Activated CD4-positive, alpha-beta T cell treated with anti-CD3 and anti-CD28 coated beads, Interleukin-10, Interleukin-2, amounts not matched to agents 100 ng/mL and 50 ng/mL, durations not matched to agents 16 hours and 8 hours (primary cell): Measurements from ENCODE around the gene SRCAP.
A peak's percentile ranks its signal among the peaks of the same experiment; 100 is the strongest.

Experiments used
- DNase-seq: peaks from one replicate; pipeline ENCODE4 v3.0.0-alpha.2; 2020

Gene SRCAP

DNA sequence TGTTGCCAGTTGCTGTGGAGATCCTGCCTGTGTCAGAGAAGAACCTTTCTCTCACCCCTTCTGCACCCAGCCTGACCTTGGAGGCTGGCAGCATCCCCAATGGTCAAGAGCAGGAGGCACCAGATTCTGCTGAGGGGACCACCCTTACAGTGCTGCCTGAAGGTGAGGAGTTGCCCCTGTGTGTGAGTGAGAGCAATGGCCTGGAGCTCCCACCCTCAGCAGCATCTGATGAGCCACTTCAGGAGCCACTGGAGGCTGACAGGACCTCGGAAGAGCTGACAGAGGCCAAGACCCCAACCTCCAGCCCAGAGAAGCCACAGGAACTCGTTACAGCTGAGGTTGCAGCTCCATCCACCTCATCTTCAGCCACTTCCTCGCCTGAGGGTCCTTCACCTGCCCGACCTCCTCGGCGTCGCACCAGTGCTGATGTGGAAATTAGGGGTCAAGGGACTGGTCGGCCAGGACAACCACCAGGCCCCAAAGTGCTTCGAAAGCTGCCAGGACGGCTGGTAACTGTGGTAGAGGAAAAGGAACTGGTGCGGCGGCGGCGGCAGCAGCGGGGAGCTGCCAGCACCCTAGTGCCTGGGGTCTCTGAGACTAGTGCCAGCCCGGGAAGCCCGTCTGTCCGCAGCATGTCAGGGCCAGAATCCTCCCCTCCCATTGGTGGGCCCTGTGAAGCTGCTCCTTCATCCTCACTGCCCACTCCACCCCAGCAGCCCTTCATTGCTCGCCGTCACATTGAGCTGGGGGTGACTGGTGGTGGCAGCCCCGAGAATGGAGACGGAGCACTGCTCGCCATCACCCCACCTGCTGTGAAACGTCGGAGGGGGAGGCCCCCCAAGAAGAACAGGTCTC is 39.0 kb downstream of the SRCAP start:
- DNase-seq = no peak

GRCh38 chr16:30738984-30739951 is 40.3 kb downstream of the SRCAP start:
- DNase-seq = no peak

- peak; percentile 21 for DNase-seq
Measured at GRCh38 chr16:30740364-30741251, 41.6 kb downstream of the SRCAP start.

GRCh38 chr16:30741461-30741914 is 42.5 kb downstream of the SRCAP start:
- DNase-seq = no peak

DNA sequence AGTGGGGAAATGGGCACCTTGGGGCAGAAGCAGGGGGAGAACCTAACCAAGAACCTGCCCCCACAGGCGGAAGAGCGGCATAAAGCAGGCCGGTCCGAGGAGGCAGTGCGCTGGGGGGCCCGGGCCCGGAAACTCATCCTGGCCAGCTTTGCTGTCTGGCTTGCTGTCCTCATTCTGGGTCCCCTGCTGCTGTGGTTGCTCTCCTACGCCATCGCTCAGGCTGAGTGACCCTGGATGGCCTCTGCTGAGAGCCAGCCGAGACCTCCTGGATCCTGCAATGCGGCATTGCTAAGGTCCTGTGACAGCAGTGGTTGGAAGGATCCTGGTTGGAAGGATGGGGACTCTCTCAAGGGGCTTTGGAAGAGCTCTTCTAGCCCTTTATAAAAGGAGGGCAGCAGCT is 44.7 kb downstream of the SRCAP start:
- no peak for DNase-seq

GRCh38 chr16:30744183-30744582 is 45.2 kb downstream of the SRCAP start:
- DNase-seq = no peak

DNA sequence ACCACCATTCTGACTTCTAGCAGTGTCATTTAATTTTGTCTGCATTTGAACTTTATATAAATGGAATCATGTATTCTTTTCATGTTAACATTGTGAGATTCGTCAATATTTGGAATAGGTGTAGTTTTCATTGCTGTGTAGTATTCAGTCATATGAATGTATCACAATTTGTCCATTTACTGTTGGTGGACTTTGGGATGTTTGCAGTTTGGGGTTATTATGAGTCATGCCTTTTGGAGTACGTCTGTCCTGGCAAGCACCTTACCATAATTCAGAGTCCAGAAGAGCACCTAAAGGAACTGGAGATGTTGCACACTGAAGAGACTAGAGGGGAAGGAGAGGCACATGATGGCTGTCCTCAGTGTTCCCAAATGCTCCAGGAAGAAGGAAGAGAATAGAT is 46.1 kb downstream of the SRCAP start:
- no peak for DNase-seq

DNA sequence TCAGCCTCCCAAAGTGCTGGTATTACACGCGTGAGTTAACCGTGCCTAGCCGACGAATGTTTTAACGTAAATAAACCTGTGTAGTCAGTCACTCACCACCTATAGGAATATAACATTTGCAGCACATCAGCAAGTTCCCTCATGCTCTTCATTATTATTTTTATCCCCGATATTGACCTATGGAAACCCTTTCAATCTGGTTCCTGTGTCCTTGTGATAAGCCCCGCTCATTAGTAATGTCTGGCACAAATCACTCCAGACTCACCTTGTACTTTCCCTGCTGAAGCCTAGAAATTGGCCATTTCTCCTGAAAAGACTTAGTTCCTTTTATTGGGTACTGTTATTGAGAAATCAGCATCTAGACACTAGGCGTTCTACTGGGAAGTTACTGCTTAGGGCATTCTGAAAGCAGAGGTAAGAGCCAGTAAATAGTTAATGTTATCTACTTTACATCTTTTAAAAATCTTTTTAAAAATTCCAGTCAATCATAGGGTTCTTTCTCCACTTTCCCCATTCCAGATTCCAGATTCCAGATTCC is 47.7 kb downstream of the SRCAP start:
- DNase-seq = no peak

- no peak for DNase-seq
Measured at GRCh38 chr16:30747331-30747730, 48.4 kb downstream of the SRCAP start.

- peak; percentile 99 for DNase-seq
Measured at GRCh38 chr16:30747799-30748633, 49.0 kb downstream of the SRCAP start, which contains the start of gene PHKG2. PHKG2 (plus strand) TSS chr16:30748425; CDS start chr16:30748821, 396 bp downstream.

DNA sequence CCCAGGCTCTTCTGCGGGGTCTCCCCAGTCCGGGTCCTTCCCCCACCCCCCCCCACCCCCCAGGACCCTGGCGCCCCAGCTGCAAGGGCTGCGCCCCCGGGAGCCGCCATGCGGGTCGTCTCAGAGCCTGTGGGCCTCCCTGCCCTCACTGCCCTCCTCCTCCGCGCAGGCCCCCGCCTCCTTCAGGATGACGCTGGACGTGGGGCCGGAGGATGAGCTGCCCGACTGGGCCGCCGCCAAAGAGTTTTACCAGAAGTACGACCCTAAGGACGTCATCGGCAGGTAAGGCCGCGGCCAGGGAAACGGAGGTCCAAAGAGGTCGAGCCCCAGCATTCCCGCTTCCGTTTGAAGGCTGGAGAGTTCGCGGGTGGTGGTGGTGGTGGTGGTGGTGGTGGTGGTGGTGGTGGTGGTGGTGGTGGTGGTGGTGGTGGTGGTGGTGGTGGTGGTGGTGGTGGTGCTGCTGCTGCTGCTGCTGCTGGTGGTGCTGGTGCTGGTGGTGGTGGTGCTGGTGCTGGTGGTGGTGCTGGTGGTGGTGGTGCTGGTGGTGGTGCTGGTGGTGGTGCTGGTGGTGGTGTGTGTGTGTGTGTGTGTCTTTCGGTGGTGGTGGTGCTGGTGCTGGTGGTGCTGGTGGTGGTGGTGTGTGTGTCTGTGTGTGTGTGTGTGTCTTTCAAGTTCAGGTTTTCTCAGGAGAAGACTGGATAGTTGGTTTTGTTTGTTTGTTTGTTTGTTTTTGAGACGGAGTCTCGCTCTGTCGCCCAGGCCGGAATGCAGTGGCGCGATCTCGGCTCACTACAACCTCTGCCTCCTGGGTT is 49.9 kb downstream of the SRCAP start:
- DNase-seq = peak; percentile 43

DNA sequence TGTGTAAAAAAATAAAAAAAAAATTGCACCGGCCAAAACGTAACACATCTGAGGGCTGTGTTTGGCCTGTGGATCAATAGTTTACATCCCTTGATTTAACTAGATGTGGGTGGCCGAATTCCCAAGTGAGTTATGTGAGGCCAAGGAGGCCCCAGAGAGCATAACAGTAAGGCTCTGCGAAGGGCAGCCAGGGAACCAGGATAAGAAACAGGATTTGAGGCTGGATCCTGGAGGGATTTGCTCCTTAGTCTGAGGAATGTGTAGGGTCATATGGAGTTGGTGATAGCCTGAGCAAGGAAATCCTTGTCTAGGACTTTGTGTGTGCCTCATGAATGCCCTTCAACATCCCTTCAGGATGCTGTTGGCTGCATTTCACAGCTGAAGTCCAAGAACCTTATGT is 51.2 kb downstream of the SRCAP start:
- DNase-seq = no peak

DNA sequence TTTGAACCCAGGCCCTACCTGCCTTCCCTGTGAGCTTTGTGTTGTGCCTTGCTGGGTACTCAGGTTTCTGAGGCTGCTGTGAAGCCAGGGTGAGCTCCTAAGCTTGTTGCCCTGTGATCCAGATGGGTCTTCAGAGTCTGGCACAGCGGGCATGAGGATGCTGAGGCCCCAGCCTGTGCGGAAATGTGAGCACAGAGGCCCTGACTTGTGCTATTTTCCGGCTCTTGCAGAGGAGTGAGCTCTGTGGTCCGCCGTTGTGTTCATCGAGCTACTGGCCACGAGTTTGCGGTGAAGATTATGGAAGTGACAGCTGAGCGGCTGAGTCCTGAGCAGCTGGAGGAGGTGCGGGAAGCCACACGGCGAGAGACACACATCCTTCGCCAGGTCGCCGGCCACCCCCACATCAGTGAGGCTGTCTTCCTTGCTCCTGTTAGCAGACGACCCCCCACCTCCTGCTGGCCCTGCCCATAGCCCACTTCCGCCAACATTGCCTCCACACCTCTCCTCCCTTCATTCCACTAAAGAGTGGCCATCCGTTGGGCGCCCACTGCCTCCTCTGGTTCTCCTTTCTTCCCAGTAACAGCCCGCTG is 52.0 kb downstream of the SRCAP start:
- no peak for DNase-seq

GRCh38 chr16:30753596-30753995 is 54.6 kb downstream of the SRCAP start:
- no peak for DNase-seq

DNA sequence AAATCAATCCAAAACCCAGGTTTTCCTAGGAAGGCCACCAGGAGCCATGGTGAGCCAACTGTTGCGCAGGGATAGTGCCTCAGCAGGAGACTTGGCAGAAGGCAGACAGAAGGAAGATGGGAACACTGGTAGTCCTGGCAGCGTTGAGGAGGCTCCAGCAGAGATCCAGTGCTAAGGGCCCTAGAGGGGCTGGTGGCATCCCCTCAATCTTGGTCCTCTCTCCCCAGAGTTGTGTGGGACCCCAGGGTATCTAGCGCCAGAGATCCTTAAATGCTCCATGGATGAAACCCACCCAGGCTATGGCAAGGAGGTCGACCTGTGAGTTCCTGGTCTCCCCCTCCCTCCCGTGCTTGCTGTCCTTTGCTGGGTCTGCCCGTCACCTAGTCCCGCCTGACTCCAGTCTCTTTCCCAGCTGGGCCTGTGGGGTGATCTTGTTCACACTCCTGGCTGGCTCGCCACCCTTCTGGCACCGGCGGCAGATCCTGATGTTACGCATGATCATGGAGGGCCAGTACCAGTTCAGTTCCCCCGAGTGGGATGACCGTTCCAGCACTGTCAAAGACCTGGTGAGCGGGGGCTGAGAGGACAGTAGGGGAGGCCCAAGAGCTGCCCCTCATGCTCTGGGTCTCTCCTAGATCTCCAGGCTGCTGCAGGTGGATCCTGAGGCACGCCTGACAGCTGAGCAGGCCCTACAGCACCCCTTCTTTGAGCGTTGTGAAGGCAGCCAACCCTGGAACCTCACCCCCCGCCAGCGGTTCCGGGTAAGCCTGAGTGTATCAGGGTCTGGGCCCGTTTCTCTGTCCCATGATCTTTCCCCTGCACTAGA is 57.2 kb downstream of the SRCAP start:
- DNase-seq = no peak

DNA sequence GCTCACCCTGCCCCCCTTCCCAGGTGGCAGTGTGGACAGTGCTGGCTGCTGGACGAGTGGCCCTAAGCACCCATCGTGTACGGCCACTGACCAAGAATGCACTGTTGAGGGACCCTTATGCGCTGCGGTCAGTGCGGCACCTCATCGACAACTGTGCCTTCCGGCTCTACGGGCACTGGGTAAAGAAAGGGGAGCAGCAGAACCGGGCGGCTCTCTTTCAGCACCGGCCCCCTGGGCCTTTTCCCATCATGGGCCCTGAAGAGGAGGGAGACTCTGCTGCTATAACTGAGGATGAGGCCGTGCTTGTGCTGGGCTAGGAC is 57.8 kb downstream of the SRCAP start:
- DNase-seq = no peak

GRCh38 chr16:30757316-30757715 is 58.3 kb downstream of the SRCAP start:
- no peak for DNase-seq

DNA sequence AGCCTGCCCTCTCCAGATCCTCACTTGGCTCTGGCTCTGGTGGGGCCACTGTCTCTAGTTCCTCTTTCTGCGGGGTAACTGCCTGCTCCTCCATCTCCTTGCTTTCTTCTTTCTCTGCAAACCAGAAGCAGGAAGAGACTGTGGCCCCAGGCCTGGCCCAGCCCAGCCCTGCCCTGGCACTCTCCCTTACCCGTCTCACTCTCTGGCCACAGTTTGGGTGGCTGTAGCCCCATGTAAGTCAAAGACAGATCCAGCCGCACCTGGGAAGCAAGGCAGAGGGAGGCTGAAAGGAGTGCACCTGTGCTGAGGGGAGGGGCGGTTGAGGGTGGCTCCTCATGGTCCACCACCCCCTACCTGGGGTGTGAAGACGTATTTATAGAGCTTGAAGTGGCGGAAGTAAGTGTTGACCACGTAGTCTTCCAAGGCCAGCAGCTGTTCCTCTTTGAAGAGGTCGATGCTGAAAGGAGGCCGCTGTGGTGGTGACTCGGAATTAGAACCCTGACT is 60.1 kb downstream of the SRCAP start:
- DNase-seq = no peak

GRCh38 chr16:30760001-30760559 is 61.1 kb downstream of the SRCAP start:
- DNase-seq = no peak
